Stimulated activated CD4-positive, alpha-beta T cell treated with anti-CD3 and anti-CD28 coated beads, Interleukin-15, amount 100 ng/mL, for 24 hours (primary cell): ENCODE results near the gene CDKN2A.

Source experiments
- DNase-seq: peaks from one replicate; pipeline ENCODE4 v3.0.0-alpha.2; 2020

CDKN2A gene

DNA sequence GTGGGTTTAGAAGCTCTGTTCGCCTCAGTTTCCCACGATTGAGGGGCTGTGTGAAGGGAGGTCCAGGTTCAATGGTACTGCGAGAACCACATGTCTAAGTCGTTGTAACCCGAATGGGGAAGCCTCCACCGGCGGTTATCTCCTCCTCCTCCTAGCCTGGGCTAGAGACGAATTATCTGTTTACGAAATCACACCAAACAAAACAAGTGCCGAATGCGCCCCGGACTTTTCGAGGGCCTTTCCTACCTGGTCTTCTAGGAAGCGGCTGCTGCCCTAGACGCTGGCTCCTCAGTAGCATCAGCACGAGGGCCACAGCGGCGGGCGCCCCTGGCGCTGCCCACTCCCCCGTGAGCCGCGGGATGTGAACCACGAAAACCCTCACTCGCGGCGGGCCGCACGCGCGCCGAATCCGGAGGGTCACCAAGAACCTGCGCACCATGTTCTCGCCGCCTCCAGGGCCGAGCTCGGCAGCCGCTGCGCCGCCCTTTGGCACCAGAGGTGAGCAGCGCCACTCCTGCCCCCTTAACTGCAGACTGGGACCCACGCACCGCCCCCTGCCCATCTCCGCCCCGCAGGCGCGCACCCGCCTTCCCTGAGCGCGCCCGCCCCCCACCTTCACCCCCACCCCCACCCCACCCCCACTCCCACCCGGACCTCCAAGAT lies at the start of gene CDKN2A:
CDKN2A (minus strand) TSS at position 500 of the 663 bp plus-strand sequence.
- DNase-seq: peak; percentile 59

DNA sequence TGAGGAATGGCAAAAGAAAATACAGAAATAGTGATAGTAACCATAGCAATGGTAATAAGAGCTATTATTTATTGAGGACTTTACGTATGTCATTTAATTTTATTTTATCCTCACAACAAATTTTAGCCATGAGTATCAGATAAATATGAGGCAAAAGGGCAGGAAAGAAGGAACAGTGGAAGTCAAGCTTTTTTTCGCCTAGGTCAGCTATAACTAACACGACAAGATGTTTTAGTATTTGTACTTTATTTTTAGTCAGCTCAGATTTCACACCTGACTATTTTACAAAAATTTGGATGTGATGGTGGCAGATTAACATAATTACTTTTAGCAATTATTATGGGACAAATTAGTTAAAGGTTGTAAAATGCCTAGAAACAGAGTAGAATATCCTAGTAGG lies 49.7 kb upstream of the CDKN2A start:
- DNase-seq: no peak

DNA sequence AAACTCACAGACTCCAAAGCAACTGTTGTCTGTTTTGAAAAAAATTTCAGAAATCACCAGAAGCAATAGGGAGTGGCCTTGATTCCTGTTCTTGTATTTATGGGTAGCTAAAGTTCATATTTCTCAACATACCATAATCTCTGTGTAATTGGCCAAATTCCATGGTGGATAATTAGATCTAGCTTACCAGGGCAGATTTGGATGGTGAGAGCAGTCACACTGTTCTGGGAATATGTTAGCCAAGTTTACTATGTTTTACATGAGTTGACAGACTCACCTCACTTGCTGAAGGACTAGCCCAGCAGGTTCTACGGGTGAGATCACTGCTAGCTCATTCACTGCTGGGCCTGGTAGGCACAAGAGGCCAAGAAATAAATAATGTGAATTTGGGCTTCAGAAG lies 47.6 kb upstream of the CDKN2A start:
- no peak for DNase-seq

DNA sequence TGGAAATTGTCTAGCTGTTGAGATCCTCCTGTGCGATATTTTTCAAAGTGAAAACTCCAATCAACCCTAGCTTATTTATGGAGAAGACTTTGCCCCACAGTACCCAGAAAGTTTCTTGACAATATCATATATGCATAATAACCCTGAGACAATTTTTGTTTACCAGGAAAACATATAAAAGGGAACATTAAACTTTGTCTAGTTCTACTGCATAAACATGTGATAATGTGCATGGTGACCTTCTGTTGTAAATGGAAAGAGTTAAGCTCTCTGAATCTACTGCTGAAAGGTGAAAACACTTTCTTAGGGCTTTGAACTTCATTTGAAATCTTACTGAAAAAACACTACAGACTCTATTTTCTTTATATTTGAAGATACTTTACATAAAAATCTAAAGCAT lies 47.2 kb upstream of the CDKN2A start:
- DNase-seq: no peak

DNA sequence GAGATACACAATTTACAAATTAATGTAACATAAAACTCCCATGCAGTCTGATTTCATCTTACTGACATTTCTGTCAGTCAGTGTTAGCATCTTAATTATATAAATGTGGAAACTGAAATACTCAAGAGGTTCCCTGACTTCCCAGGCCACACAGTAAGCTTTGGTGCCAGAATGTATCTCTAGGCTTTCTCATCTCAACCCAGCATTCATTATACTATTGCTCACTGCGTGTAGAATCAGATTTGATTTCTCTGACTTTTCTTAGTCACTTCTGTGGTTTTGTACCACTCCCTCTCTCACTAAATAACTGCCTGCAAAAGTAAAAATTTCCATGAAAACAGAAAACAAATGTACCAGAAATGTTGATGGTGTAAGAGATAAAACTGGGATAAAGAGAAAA lies 46.6 kb upstream of the CDKN2A start:
- DNase-seq: no peak

DNA sequence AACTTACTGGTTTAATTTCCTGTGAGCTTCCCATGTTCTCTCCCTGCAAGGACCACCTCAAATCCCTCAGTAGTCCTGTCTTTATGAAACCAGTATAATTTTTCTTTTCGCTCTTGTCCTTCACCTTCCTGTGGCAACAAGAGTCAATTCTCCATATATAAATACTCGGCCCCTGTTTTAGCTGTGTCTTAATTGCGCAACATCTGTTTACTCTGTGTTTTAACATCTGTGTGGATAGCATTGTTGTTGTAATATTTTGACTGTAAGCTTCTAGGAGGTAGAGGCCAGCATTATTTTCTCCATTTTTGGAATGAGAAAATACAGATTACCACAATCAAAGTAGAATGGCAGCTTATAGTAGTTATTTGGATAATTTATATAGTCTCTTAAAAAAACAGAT lies 45.1 kb upstream of the CDKN2A start:
- no peak for DNase-seq

DNA sequence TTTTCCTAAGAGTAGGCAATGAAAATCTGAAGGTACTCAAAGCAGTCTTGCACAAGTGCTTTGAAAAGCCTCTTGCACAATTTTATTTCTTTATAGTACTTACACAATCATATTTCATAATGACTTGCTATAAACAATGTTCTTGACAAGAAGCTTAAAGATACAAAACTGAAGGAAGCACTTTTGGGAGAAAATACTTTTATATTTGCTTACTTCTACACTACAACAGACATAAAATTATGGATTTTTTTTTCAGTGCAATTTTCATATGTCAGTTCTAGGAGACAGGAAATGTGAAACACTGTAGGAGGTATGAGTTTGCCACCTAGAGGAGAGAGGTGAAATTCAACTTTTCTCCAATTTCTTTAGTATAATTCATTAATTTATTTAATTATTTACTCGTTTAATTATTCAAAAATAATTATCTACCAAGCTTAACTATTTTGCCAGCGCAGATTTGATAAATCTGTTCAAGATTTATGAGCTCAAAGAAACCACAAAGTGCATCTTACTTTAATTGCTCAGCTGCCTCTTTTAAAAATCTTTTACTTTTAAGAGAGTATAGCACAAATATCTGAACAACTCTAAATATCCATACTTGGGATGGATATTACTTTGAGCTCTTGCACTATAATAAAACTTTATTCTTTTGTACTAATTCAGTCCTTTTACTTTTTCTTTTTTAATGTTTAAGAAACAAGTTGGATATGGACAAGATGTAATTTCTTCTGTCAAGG lies 43.9 kb upstream of the CDKN2A start:
- DNase-seq: no peak

DNA sequence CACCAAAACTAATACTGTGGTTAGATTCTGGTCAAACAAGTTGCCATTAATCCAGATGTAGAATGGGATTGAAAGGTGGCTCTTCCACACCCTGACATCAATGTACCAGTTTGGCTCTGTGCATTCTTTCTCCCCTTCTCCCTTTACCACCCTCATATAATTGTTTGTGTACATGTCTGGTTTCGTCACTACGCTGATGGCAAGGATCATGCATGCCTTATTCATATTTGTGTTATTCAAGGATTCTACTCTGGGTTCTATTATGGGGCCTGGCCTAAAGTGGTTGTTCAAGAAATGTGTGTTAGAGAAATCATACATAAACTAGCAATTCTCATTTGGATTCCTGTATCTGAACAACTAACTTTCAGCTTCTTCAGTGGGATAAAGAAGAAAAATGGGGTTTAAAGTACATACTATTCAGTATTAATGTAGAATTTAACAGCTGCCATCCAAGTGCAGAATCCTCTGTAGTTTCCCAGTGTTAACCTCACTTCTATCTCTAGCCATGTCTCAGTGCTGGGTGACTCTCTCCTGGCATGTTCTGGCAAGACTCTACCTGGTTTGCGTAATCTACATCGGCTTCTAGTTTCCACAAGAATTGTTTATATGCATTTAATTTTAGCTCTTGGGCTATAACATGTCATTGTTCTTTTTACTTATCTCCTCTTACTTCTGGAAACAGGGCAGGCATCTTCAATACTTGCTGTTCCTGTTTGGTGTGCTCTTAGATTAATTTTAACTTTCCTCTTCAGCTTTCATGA lies 42.9 kb upstream of the CDKN2A start:
- no peak for DNase-seq

DNA sequence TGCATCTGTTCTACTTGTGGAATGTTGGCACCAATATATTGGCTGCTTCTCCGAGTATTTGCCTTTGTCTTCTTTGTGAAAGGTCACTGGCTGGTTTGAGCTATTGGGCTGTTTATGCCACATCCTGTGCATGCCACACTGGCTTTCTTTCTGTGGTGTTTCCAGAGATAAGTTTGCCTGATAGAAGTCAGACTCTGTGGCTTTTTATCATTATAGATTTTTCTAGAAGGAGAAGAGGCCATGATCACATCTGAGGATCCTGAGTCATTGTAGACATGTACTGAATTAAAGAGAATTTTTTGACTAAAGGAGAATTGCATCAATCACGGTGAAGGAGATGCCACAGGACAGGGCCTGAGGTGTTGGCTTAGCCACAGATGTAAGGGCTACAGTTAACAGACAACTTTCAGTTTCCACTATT lies 41.4 kb upstream of the CDKN2A start:
- DNase-seq: no peak

DNA sequence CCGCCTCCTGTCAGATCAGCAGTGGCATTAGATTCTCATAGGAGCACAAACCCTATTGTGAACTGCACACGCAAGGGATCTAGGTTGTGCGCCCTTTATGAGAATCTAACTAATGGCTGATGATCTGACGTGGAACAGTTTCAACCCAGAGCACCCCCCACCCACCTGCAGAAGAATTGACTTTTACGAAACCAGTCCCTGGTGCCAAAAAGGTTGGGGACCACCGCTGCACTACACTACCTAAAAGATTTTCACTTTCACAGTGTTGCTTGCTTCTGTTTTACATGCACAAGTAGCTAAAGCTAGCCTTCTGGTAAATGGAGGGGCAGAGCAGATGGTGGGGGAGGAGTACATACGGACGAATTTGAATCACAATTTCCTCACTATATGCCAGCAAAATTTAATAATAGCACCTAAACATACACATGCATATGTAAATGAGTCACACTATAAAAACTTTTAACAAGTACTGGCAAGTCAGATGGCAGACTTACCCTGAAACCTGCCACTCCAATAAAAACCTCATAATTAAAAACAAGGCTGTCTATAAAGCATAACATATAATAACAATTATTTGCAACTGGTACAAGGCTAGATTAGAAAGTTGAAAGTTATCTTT lies 38.9 kb upstream of the CDKN2A start:
- no peak for DNase-seq

DNA sequence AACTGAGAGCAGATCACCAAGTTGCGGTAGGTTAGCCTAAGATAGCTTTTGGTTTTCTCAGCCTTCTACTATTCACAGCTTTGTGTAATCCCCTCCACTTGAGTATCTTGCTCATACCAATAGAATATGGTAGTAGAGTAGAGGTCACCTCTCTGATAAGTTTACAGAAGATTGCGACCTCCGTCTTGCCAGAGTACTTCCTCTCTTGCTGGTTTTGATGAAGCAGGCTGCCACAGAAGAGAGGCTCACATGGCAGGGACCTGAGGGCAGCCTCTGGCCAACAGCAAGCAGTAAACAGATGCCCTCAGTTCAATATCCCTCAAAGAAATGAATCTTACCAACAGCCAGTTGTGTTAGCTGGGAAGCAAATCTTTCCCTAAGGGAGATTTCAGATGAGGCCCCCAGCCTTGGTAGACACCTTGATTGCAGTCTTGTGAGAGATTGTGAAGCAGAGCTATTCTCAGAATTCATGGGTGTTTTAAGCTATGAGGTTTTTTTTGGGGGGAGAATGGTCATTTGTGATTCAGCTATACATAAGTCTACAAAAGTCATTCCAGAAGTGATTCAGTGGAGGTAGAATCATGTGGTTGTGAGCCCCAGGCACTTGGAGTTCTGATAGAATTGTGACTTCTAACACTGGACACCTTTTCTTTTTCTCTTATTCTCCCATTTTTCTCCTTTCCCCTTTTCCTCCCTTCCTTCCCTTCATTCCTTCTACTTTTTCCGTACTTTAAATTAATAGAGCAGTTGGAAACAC lies 37.6 kb upstream of the CDKN2A start:
- DNase-seq: no peak

DNA sequence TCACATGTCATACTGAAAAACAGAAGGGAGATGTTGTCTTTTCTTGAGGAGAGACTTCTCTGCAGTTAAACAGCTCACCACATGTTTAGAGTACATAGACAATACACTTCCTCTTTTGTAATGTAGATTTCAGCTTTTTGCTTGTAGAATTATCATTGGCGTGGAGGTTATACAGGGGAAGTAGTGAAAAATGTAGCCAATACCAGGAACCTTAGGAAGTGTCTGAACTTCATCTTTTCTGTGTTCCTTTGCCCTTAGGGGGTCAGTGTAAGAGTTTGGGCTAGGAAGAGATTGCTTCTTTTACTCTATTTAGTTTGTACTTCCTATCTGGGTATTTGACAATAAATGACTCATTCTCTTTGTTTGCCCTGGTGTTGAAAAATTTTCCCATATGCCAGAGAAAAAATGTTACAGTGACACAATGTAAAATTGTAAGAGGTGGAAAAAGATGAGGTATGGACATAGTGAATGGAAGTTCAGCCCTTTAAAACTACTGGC lies 36.0 kb upstream of the CDKN2A start:
- DNase-seq: no peak

DNA sequence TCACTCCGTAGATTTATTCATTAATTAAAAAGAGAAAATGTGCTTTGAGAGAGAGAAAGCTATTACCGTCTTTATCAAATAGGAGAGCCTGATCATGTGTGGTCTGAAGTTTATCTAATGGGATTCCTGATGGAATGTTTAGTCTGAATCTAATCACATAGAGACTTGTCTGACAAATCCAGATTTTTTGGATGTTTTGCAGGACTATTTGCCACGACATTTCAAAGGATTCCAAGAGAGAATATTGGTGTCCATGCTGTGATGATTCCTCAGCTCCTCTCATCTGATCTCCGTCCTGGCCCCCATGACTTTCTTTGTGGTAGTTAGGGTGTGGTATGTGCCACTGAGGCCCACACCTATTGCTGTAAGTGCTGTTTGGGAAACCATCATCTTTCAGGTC lies 35.0 kb upstream of the CDKN2A start:
- no peak for DNase-seq

DNA sequence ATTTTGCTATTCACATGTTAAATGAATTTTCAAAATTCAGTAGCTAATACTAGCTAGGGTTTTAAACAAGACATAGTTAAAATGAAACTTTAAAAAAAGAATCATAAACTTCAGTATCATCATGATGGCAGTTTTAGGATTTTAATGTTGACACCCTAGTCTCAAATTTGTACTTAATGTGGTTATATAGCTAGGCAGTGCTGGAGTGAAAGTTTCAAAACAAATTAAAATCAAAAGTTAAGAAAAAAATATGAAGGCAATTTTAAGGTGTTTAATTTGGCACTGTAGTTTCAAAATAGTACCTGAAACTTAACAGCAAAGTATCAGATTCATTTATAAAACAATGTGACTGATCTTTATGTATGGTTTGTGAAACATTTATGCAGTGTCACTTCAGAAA lies 34.2 kb upstream of the CDKN2A start:
- no peak for DNase-seq

DNA sequence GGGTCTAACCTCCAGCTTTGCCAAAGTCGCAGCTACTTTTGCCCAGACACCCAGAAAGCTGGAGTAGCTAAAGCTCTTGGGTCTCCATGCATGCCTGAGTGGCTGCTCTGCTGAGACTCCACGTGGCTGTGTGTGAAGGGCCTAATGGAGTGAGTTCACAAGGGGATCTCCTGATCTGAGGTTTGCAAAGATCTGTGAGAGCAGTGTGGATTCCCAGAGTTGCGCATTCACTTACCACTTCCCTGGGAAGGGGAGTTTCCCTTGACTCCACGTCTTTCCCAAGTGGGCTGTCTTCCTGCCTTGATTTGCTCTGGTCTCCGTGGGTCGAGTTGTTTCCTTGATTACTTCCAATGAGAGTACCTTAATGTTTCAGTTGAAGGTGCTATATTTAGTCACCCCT lies 32.5 kb upstream of the CDKN2A start:
- no peak for DNase-seq

DNA sequence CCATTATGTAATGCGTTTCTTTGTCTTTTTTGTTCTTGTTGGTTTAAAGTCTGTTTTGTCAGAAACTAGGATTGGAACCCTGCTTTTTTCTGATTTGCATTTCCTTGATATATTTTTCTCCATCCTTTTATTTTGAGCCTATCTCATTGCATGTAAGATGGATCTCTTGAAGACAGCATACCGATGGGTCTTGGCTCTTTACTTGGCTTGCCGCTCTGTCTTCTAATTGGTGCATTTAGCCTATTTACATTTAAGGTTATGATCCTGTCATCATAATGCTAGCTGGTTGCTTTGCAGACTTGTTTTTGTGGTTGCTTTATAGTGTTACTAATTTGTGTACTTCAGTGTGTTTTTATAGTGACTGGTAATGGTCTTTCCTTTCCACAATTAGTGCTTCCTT lies 28.2 kb upstream of the CDKN2A start:
- no peak for DNase-seq

DNA sequence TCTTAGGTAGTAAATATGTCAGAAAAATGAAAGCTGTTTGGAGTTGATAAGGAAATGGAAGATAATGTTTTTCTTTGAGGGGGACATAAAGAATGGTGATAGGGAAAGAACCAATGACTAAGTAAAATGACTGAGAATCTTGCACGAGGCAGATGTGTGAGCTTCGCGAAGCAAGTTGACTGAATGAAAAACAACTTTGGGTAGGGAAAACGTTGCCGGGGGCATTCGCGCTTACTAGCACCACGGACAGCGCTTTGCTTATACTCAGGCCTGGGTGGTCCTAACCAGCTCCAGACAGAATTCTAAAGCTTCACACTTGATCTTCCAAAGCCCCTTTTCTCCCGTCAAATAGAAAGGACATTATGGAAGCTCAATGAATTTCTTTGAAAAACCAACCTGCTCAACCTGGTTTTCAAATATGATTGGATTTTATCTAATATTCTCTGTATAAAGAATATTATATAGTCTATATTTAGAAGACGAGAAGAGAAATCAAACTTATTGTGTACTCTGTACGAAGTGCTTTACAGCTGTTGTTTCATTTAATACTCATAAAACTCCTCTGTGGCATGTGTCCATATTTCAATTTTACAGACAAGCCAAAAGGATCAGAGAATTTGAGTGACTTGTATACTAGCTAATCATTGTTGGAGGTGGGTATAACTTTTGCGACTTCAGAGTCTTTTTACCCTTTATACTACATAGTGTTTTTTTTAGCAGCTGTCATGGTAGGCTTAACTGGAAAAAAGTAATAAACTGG lies 16.9 kb upstream of the CDKN2A start:
- peak; percentile 9 for DNase-seq

DNA sequence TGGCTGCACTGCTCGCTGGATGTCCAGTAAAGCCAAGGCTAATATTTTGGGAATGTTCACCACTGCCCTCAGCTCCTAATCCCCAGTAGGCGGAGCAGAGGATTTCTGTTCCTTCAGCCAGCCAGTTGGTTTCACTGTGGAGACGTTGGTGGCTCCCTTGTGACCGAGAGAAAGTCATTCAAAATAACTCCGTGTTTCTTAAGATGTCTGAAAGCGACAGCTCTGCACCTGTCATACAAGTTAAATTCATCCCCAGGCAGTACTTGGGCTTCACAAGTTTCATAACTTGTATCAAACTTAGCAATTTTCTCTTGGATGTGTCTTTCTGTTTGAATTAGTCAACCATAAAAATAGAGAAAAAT lies 15.3 kb upstream of the CDKN2A start:
- no peak for DNase-seq

DNA sequence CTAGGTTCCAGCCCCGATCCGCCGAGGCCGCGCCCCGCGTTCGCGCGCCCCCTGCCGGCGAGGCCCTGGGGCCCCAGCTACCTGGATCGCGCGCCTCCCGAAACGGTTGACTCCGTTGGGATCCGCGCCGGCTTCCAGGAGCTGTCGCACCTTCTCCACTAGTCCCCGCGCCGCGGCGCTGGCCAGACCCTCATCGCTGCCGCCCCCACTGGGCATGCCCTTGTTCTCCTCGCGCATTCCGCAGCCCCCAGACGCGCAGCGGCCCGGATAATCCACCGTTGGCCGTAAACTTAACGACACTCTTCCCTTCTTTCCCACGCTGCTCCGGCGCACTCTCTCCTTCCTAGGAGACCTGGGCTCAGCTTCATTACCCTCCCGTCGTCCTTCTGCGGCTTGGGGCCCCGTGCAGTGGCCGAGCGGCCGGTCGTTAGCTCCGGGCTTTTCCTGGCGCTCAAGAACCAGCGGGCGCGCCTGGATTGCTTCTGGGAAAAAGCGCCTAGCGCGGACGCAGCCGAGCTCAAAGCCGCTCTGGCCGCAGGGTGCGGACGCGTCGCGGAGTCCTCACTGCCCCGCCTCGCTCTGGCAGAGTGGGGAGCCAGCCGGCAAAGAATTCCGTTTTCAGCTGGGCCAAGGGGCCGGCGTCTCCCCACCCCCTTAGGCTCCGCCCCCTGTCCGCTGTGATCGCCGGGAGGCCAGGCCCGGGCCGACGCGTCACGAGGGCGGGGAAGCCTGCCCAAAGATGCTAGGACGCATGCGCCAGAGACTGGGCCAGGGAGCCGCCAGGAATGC lies 14.7 kb upstream of the CDKN2A start, which contains the start of gene CDKN2B:
CDKN2B (minus strand) TSS at position 589 of the 789 bp plus-strand sequence; CDS start at position 237, 352 bp downstream.
- DNase-seq: peak; percentile 87

DNA sequence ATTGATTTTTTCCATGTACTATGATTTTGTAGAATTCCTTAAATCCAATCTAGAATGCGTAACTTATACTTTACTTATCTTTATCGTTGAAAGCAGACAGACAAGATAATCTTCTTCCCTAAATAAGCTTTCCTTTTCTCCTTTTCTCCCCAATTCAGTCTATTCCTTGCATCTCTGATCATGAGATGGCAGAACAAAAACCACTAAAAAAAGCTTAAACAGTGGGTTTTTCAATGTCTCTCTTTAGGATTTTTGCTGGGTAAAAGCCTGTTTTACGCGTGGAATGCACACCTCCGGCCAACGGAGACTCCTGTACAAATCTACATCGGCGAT lies 14.2 kb upstream of the CDKN2A start:
- DNase-seq: no peak
